HEK293 (cell line): ENCODE data around the gene KIAA1614.

Experiments used
- GLI4 ChIP-seq: fragments of 450-650 bp; formaldehyde crosslinking; IDR thresholded peaks from 2 replicates; pipeline ENCODE4 v1.5.1; 2016; ENCODE audit warnings: missing biosample characterization, missing genetic modification characterization
- ZEB2 ChIP-seq: fragments of 450-650 bp; formaldehyde crosslinking; IDR thresholded peaks from 2 replicates; pipeline ENCODE4 v1.5.1; 2016; ENCODE audit warnings: missing biosample characterization, missing genetic modification characterization
- ZFP3 ChIP-seq: fragments of 450-650 bp; formaldehyde crosslinking; IDR thresholded peaks from 2 replicates; pipeline ENCODE4 v1.5.1; 2016; ENCODE audit warnings: low read depth, missing biosample characterization, missing genetic modification characterization
- ZFP37 ChIP-seq: fragments of 450-650 bp; formaldehyde crosslinking; IDR thresholded peaks from 2 replicates; pipeline ENCODE4 v1.5.1; 2016; ENCODE audit warnings: missing biosample characterization, missing genetic modification characterization
- ZNF184 ChIP-seq: fragments of 450-650 bp; IDR thresholded peaks from 2 replicates; pipeline ENCODE4 v1.5.1; 2018; ENCODE audit warnings: missing biosample characterization, mild to moderate bottlenecking, missing genetic modification characterization
- TF ChIP-seq, protein P1 (sequence below): fragments of 450-650 bp; formaldehyde crosslinking; IDR thresholded peaks from 2 replicates; pipeline ENCODE4 v1.5.1; 2016; ENCODE audit warnings: missing biosample characterization, missing genetic modification characterization
- TF ChIP-seq, protein P2 (sequence below): fragments of 450-650 bp; formaldehyde crosslinking; conservative IDR thresholded peaks from 2 replicates; pipeline ENCODE4 v1.5.1; 2016; ENCODE audit warnings: low read depth, missing biosample characterization, missing genetic modification characterization
- TF ChIP-seq, protein P3 (sequence below): fragments of 450-650 bp; IDR thresholded peaks from 2 replicates; pipeline ENCODE4 v1.5.1; 2018; ENCODE audit warnings: missing biosample characterization, mild to moderate bottlenecking, missing genetic modification characterization
- TF ChIP-seq, protein P4 (sequence below): fragments of 450-650 bp; formaldehyde crosslinking; IDR thresholded peaks from 2 replicates; pipeline ENCODE4; 2016; ENCODE audit warnings: missing biosample characterization, missing genetic modification characterization

DNA sequence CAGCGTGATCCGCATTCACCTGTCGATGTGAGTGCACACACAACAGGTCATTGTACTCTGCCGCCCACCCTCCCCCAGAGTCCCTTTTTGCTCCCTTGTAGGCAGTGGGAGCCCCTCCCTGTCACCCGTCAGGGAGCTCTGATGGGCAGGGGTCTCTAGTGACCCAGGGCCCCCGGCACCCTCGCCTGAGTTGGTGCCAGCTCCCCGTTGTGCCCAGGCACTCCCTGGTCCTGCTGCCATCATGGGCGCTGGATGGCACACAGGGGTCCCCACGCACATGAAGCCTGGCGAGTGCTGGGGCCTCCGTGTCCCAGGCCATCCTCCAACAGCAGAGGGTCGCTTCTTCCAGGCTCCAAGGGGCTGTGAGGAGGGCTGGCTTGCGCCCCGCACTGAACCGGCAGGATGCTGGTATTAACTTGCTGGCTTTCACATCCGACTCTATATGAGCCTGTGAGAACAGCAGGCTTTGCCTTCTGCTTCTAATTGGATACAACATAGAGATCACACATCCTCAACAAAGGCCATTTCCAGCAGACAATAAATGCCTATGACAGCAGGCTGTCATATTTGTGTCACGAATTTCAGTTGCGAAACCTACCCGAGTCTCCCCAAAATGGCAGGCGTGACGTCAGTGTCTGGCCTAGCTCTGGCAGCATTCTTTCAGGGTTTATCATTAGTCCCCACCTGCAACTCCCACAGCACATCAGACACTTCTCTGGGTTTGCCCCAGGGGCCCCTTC, 35.4 kb downstream of the KIAA1614 start:
- TF ChIP-seq, protein P1, sequence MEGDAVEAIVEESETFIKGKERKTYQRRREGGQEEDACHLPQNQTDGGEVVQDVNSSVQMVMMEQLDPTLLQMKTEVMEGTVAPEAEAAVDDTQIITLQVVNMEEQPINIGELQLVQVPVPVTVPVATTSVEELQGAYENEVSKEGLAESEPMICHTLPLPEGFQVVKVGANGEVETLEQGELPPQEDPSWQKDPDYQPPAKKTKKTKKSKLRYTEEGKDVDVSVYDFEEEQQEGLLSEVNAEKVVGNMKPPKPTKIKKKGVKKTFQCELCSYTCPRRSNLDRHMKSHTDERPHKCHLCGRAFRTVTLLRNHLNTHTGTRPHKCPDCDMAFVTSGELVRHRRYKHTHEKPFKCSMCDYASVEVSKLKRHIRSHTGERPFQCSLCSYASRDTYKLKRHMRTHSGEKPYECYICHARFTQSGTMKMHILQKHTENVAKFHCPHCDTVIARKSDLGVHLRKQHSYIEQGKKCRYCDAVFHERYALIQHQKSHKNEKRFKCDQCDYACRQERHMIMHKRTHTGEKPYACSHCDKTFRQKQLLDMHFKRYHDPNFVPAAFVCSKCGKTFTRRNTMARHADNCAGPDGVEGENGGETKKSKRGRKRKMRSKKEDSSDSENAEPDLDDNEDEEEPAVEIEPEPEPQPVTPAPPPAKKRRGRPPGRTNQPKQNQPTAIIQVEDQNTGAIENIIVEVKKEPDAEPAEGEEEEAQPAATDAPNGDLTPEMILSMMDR (tag by site-specific recombination): no peak
- TF ChIP-seq GLI4 (tag by site-specific recombination) (no peak), ZFP3 (tag by site-specific recombination) (no peak), ZEB2 (no peak), ZNF184 (tag by site-specific recombination) (no peak), ZFP37 (tag by site-specific recombination) (no peak)
- TF ChIP-seq, protein P2, sequence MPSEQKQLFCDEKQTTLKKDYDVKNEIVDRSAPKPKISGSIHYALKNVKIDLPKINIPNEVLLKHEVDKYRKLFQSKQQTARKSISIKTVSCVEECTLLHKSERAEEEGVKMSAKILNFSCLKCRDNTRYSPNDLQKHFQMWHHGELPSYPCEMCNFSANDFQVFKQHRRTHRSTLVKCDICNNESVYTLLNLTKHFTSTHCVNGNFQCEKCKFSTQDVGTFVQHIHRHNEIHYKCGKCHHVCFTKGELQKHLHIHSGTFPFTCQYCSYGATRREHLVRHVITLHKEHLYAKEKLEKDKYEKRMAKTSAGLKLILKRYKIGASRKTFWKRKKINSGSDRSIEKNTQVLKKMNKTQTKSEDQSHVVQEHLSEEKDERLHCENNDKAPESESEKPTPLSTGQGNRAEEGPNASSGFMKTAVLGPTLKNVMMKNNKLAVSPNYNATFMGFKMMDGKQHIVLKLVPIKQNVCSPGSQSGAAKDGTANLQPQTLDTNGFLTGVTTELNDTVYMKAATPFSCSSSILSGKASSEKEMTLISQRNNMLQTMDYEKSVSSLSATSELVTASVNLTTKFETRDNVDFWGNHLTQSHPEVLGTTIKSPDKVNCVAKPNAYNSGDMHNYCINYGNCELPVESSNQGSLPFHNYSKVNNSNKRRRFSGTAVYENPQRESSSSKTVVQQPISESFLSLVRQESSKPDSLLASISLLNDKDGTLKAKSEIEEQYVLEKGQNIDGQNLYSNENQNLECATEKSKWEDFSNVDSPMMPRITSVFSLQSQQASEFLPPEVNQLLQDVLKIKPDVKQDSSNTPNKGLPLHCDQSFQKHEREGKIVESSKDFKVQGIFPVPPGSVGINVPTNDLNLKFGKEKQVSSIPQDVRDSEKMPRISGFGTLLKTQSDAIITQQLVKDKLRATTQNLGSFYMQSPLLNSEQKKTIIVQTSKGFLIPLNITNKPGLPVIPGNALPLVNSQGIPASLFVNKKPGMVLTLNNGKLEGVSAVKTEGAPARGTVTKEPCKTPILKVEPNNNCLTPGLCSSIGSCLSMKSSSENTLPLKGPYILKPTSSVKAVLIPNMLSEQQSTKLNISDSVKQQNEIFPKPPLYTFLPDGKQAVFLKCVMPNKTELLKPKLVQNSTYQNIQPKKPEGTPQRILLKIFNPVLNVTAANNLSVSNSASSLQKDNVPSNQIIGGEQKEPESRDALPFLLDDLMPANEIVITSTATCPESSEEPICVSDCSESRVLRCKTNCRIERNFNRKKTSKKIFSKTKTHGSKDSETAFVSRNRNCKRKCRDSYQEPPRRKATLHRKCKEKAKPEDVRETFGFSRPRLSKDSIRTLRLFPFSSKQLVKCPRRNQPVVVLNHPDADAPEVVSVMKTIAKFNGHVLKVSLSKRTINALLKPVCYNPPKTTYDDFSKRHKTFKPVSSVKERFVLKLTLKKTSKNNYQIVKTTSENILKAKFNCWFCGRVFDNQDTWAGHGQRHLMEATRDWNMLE: no peak
- TF ChIP-seq, protein P3, sequence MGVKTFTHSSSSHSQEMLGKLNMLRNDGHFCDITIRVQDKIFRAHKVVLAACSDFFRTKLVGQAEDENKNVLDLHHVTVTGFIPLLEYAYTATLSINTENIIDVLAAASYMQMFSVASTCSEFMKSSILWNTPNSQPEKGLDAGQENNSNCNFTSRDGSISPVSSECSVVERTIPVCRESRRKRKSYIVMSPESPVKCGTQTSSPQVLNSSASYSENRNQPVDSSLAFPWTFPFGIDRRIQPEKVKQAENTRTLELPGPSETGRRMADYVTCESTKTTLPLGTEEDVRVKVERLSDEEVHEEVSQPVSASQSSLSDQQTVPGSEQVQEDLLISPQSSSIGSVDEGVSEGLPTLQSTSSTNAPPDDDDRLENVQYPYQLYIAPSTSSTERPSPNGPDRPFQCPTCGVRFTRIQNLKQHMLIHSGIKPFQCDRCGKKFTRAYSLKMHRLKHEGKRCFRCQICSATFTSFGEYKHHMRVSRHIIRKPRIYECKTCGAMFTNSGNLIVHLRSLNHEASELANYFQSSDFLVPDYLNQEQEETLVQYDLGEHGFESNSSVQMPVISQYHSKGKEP (tag by site-specific recombination): no peak
- TF ChIP-seq, protein P4, sequence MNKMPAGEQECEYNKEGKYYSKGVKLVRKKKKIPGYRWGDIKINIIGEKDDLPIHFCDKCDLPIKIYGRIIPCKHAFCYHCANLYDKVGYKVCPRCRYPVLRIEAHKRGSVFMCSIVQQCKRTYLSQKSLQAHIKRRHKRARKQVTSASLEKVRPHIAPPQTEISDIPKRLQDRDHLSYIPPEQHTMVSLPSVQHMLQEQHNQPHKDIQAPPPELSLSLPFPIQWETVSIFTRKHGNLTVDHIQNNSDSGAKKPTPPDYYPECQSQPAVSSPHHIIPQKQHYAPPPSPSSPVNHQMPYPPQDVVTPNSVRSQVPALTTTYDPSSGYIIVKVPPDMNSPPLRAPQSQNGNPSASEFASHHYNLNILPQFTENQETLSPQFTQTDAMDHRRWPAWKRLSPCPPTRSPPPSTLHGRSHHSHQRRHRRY (tag by site-specific recombination): no peak
